ENCODE measurements around the gene RAPGEF1.

DNA sequence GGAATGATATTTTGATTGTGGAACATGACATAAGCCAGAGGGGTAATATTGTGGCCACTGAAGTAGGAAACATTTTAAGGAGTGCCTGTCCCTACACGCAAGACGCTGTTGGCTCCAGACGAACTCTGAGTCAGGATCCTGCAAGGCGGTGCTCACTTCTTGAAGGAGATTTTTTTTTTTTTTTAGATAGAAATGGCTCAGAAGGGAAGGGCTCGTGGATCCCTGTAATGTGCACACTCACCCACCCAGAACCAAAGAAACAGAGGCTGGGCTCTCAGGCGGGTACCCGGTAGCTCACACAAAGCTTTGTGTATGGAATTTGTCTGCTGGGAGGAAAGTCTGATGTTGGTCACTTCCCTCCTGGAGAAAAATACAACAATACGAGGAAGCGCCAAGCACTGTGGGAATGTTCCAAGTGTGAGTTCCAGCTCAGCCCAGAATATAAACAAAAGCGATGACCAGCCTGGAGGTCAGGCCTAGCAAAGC is 25.7 kb downstream of the RAPGEF1 start:
- TF ChIP-seq POLR2AphosphoS5 (IDR thresholded peaks at IDR 0.05; ENCODE audit: borderline replicate concordance, low read depth, low read length) = no peak
- no peak for TF ChIP-seq EZH2 (IDR thresholded peaks at IDR 0.05)

All from SK-N-MC (cell line).